OCI-LY1 (cell line): ENCODE data around the gene COLGALT1.

Experiments
- H2AFZ ChIP-seq: fragments of 200-600 bp; sonication (generic), shearing (Covaris generic); 2 replicates; pipeline ENCODE4 v1.6.0; 2014; ENCODE audit warnings: antibody characterized with exemption, mild to moderate bottlenecking, low read length
- H3F3A ChIP-seq: fragments of 200-600 bp; sonication (generic), shearing (Covaris generic); 2 replicates; pipeline ENCODE4 v1.6.0; 2014; ENCODE audit warnings: mild to moderate bottlenecking, antibody characterized with exemption, low read length, moderate library complexity; ENCODE audit not compliant: insufficient read depth
- H3K27ac ChIP-seq: fragments of 200-600 bp; sonication (generic); 2 replicates; pipeline ENCODE4 v1.5.1; 2014; ENCODE audit warnings: low read length, mixed run types, mild to moderate bottlenecking, low read depth; ENCODE audit not compliant: poor library complexity, severe bottlenecking
- H3K27me3 ChIP-seq: fragments of 200-600 bp; sonication (generic); 2 replicates; pipeline ENCODE4 v1.6.0; 2014; ENCODE audit warnings: antibody characterized with exemption, mild to moderate bottlenecking, low read length, moderate library complexity; ENCODE audit not compliant: insufficient read depth
- H3K36me3 ChIP-seq: fragments of 200-600 bp; sonication (generic); 2 replicates; pipeline ENCODE4 v1.6.1; 2014; ENCODE audit warnings: mild to moderate bottlenecking, antibody characterized with exemption, low read length, moderate library complexity, mixed read lengths; ENCODE audit not compliant: insufficient read depth
- H3K4me1 ChIP-seq: fragments of 200-600 bp; sonication (generic); 2 replicates; pipeline ENCODE4 v1.5.1; 2014; ENCODE audit warnings: mild to moderate bottlenecking, low read length, moderate library complexity; ENCODE audit not compliant: insufficient read depth, severe bottlenecking
- H3K4me2 ChIP-seq: fragments of 200-600 bp; sonication (generic), shearing (Covaris generic); 2 replicates; pipeline ENCODE4 v1.6.1; 2014; ENCODE audit warnings: low read length
- H3K4me3 ChIP-seq: fragments of 200-600 bp; sonication (generic); 2 replicates; pipeline ENCODE4 v1.5.1; 2014; ENCODE audit warnings: low read length, low read depth, mild to moderate bottlenecking, mixed read lengths; ENCODE audit not compliant: poor library complexity, severe bottlenecking
- H3K79me2 ChIP-seq: fragments of 200-600 bp; shearing (Covaris generic); 2 replicates; pipeline ENCODE4 v1.6.1; 2016; ENCODE audit warnings: mixed run types, low read length, mixed read lengths; ENCODE audit not compliant: insufficient read depth
- H3K9ac ChIP-seq: fragments of 200-600 bp; sonication (generic), shearing (Covaris generic); 2 replicates; pipeline ENCODE4 v1.6.1; 2014; ENCODE audit warnings: mild to moderate bottlenecking, low read length, mixed read lengths
- H3K9me2 ChIP-seq: fragments of 200-600 bp; sonication (generic), shearing (Covaris generic); 2 replicates; pipeline ENCODE4 v1.6.1; 2014; ENCODE audit warnings: low read depth, mild to moderate bottlenecking, low read length, mixed read lengths
- H3K9me3 ChIP-seq: fragments of 200-600 bp; shearing (Covaris generic); 2 replicates; pipeline ENCODE4 v1.6.1; 2014; ENCODE audit warnings: low read length, mixed read lengths
- H4K20me1 ChIP-seq: fragments of 200-600 bp; sonication (generic), shearing (Covaris generic); 2 replicates; pipeline ENCODE4 v1.6.0; 2016; ENCODE audit warnings: mild to moderate bottlenecking, low read length; ENCODE audit not compliant: insufficient read depth
- EZH2 ChIP-seq: fragments of 200-600 bp; sonication (generic), shearing (Covaris generic); IDR thresholded peaks from 2 replicates; pipeline ENCODE4 v1.8.0; 2017; ENCODE audit warnings: borderline replicate concordance, mixed run types, mild to moderate bottlenecking, antibody characterized with exemption, low read length, moderate library complexity, mixed read lengths
- TF ChIP-seq, protein P1 (sequence below): fragments of 200-600 bp; sonication (generic), shearing (Covaris generic); IDR thresholded peaks from 2 replicates; pipeline ENCODE4 v1.5.1; 2017; ENCODE audit warnings: mild to moderate bottlenecking, antibody characterized with exemption, low read length, moderate library complexity, mixed read lengths

The COLGALT1 gene

GRCh38 chr19:17553256-17553655, 2.2 kb upstream of the COLGALT1 start:
- H3K9me3 ChIP-seq: no peaks in the 10 kb centered on the region
- H3K4me1 ChIP-seq: peaks cover 14% of the 10 kb centered on the region
- no peaks in the 10 kb centered on the region for H3K27me3 ChIP-seq
- peaks cover 8% of the 10 kb centered on the region; the same call in 1 of the 2 replicates for H3K36me3 ChIP-seq
- no peaks in the 10 kb centered on the region for H3F3A ChIP-seq
- no peak overlapping the region for H2AFZ ChIP-seq
- H3K4me2 ChIP-seq: no peak overlapping the region
- H3K9ac ChIP-seq: no peak overlapping the region
- H3K4me3 ChIP-seq: no peak overlapping the region
- H3K9me2 ChIP-seq: no peaks in the 10 kb centered on the region
- no peaks in the 10 kb centered on the region for H4K20me1 ChIP-seq
- TF ChIP-seq, protein P1, sequence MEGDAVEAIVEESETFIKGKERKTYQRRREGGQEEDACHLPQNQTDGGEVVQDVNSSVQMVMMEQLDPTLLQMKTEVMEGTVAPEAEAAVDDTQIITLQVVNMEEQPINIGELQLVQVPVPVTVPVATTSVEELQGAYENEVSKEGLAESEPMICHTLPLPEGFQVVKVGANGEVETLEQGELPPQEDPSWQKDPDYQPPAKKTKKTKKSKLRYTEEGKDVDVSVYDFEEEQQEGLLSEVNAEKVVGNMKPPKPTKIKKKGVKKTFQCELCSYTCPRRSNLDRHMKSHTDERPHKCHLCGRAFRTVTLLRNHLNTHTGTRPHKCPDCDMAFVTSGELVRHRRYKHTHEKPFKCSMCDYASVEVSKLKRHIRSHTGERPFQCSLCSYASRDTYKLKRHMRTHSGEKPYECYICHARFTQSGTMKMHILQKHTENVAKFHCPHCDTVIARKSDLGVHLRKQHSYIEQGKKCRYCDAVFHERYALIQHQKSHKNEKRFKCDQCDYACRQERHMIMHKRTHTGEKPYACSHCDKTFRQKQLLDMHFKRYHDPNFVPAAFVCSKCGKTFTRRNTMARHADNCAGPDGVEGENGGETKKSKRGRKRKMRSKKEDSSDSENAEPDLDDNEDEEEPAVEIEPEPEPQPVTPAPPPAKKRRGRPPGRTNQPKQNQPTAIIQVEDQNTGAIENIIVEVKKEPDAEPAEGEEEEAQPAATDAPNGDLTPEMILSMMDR: no peak
- no peak for TF ChIP-seq EZH2
- no peak overlapping the region for H3K27ac ChIP-seq
- H3K79me2 ChIP-seq: no peaks in the 10 kb centered on the region

- Histone ChIP-seq H3K9me3 (no peaks in the 10 kb centered on the region), H3K27ac (no peak overlapping the region), H3K36me3 (peaks cover 19% of the 10 kb centered on the region; the same call in 1 of the 2 replicates), H3K9me2 (no peaks in the 10 kb centered on the region), H2AFZ (no peak overlapping the region), H3K27me3 (no peaks in the 10 kb centered on the region), H4K20me1 (no peaks in the 10 kb centered on the region), H3K9ac (peak overlapping the region; percentile 45; the same call in 1 of the 2 replicates), H3K4me1 (peaks cover 14% of the 10 kb centered on the region), H3F3A (no peaks in the 10 kb centered on the region), H3K4me3 (peak overlapping the region; percentile 93), H3K79me2 (no peaks in the 10 kb centered on the region), H3K4me2 (peak overlapping the region; percentile 79)
- TF ChIP-seq, protein P1: no peak
- TF ChIP-seq EZH2: no peak
These were observed 425 bp upstream of the COLGALT1 start for GRCh38 chr19:17554968-17555479.

GRCh38 chr19:17555929-17556813, 722 bp downstream of the COLGALT1 start:
- Histone ChIP-seq H3K79me2 (no peaks in the 10 kb centered on the region), H3K36me3 (peaks cover 27% of the 10 kb centered on the region), H3F3A (no peaks in the 10 kb centered on the region), H3K4me3 (peak overlapping the region; percentile 93), H2AFZ (no peak overlapping the region), H3K9me3 (no peaks in the 10 kb centered on the region), H3K9ac (peak overlapping the region; percentile 91), H4K20me1 (no peaks in the 10 kb centered on the region), H3K27ac (peak overlapping the region; percentile 17), H3K4me1 (peaks cover 14% of the 10 kb centered on the region), H3K27me3 (no peaks in the 10 kb centered on the region), H3K9me2 (no peaks in the 10 kb centered on the region), H3K4me2 (peak overlapping the region; percentile 69)
- TF ChIP-seq EZH2: no peak
- TF ChIP-seq, protein P1: no peak; the same call in 1 of the 2 replicates
